Measurements from ENCODE around the gene ADAMTS15.

GRCh38 chr11:130423541-130424142 lies 24.8 kb upstream of the ADAMTS15 start:
- TF ChIP-seq CTCF (IDR thresholded peaks at IDR 0.05), result no peak
- TF ChIP-seq POLR2A (IDR thresholded peaks at IDR 0.05), result no peak
- TF ChIP-seq POLR2AphosphoS5 (IDR thresholded peaks at IDR 0.05), result no peak
- TF ChIP-seq EP300 (IDR thresholded peaks at IDR 0.05), result no peak

All from sigmoid colon (tissue), 4 donors.